BLaER1 (cell line): ENCODE results near the gene PARP16.

Source experiments
- H3K27ac ChIP-seq: shearing (Covaris generic); formaldehyde crosslinking; 2 replicates; pipeline ENCODE4 v1.8.1; 2022
- H3K27me3 ChIP-seq: shearing (Covaris generic); formaldehyde crosslinking; 2 replicates; pipeline ENCODE4 v1.8.1; 2022
- H3K36me3 ChIP-seq: shearing (Covaris generic); formaldehyde crosslinking; 2 replicates; pipeline ENCODE4 v1.8.1; 2022
- H3K4me1 ChIP-seq: shearing (Covaris generic); formaldehyde crosslinking; 2 replicates; pipeline ENCODE4 v1.8.1; 2022
- H3K4me2 ChIP-seq: shearing (Covaris generic); formaldehyde crosslinking; 2 replicates; pipeline ENCODE4 v1.8.1; 2022
- H3K4me3 ChIP-seq: shearing (Covaris generic); formaldehyde crosslinking; 2 replicates; pipeline ENCODE4 v1.8.1; 2022
- H3K9ac ChIP-seq: shearing (Covaris generic); formaldehyde crosslinking; 2 replicates; pipeline ENCODE4 v1.8.1; 2022
- H3K9me3 ChIP-seq: shearing (Covaris generic); formaldehyde crosslinking; 2 replicates; pipeline ENCODE4 v1.8.1; 2022
- H4K20me1 ChIP-seq: shearing (Covaris generic); formaldehyde crosslinking; 2 replicates; pipeline ENCODE4 v1.8.1; 2022
- Cebpa-rat ChIP-seq: shearing (Covaris generic); IDR thresholded peaks from 2 replicates; pipeline ENCODE4 v1.8.1; 2022

PARP16 gene

GRCh38 chr15:65311760-65312159 lies 25.1 kb upstream of the PARP16 start:
- H3K4me2 ChIP-seq, result no peak overlapping the region
- no peak overlapping the region for H3K4me3 ChIP-seq
- H4K20me1 ChIP-seq, result no peaks in the 10 kb centered on the region
- TF ChIP-seq Cebpa-rat, result no peak
- no peak overlapping the region for H3K9ac ChIP-seq
- no peaks in the 10 kb centered on the region for H3K9me3 ChIP-seq
- no peaks in the 10 kb centered on the region for H3K36me3 ChIP-seq
- peaks cover 4% of the 10 kb centered on the region; the same call in 1 of the 2 replicates for H3K4me1 ChIP-seq
- no peak overlapping the region for H3K27ac ChIP-seq
- H3K27me3 ChIP-seq, result no peaks in the 10 kb centered on the region

GRCh38 chr15:65310431-65311137 lies 23.9 kb upstream of the PARP16 start:
- H3K9ac ChIP-seq, result no peak overlapping the region
- no peaks in the 10 kb centered on the region for H4K20me1 ChIP-seq
- no peaks in the 10 kb centered on the region for H3K27me3 ChIP-seq
- no peak for TF ChIP-seq Cebpa-rat
- H3K4me2 ChIP-seq, result no peak overlapping the region
- no peak overlapping the region for H3K4me3 ChIP-seq
- H3K27ac ChIP-seq, result no peak overlapping the region
- no peaks in the 10 kb centered on the region for H3K36me3 ChIP-seq
- peaks cover 16% of the 10 kb centered on the region for H3K4me1 ChIP-seq
- no peaks in the 10 kb centered on the region for H3K9me3 ChIP-seq

- no peak overlapping the region for H3K27ac ChIP-seq
- H3K9me3 ChIP-seq, result no peaks in the 10 kb centered on the region
- no peaks in the 10 kb centered on the region for H4K20me1 ChIP-seq
- H3K27me3 ChIP-seq, result no peaks in the 10 kb centered on the region
- no peak overlapping the region for H3K9ac ChIP-seq
- H3K4me2 ChIP-seq, result no peak overlapping the region
- peaks cover 22% of the 10 kb centered on the region for H3K4me1 ChIP-seq
- TF ChIP-seq Cebpa-rat, result no peak
- no peak overlapping the region for H3K4me3 ChIP-seq
- H3K36me3 ChIP-seq, result no peaks in the 10 kb centered on the region
Measured at GRCh38 chr15:65309882-65310418, 23.3 kb upstream of the PARP16 start.

GRCh38 chr15:65307978-65308377 lies 21.3 kb upstream of the PARP16 start:
- Histone ChIP-seq H3K27ac (no peak overlapping the region), H3K27me3 (no peaks in the 10 kb centered on the region), H3K4me1 (peaks cover 32% of the 10 kb centered on the region), H4K20me1 (no peaks in the 10 kb centered on the region), H3K36me3 (no peaks in the 10 kb centered on the region), H3K9ac (no peak overlapping the region), H3K4me3 (no peak overlapping the region), H3K9me3 (no peaks in the 10 kb centered on the region), H3K4me2 (no peak overlapping the region)
- no peak for TF ChIP-seq Cebpa-rat

GRCh38 chr15:65306551-65306950 lies 19.9 kb upstream of the PARP16 start:
- H3K4me2 ChIP-seq, result no peak overlapping the region
- no peaks in the 10 kb centered on the region for H3K27me3 ChIP-seq
- H3K27ac ChIP-seq, result no peak overlapping the region
- H3K4me1 ChIP-seq, result peaks cover 43% of the 10 kb centered on the region
- no peaks in the 10 kb centered on the region; the same call in 1 of the 2 replicates for H3K9me3 ChIP-seq
- no peaks in the 10 kb centered on the region for H3K36me3 ChIP-seq
- H4K20me1 ChIP-seq, result no peaks in the 10 kb centered on the region
- no peak overlapping the region for H3K4me3 ChIP-seq
- no peak for TF ChIP-seq Cebpa-rat
- no peak overlapping the region for H3K9ac ChIP-seq

GRCh38 chr15:65305776-65306175 lies 19.1 kb upstream of the PARP16 start:
- H3K4me2 ChIP-seq, result peak overlapping the region; percentile 80

GRCh38 chr15:65305150-65305758 lies 18.6 kb upstream of the PARP16 start:
- Histone ChIP-seq H3K9ac (0 out of 2 replicates have a peak overlapping the region, but pooled peaks have one; percentile 50), H3K4me1 (peaks cover 43% of the 10 kb centered on the region), H3K4me3 (peak overlapping the region; percentile 42; the same call in 1 of the 2 replicates), H3K36me3 (no peaks in the 10 kb centered on the region), H3K4me2 (peak overlapping the region; percentile 80), H3K27ac (peak overlapping the region; percentile 94; the same call in 1 of the 2 replicates), H3K9me3 (peaks cover 6% of the 10 kb centered on the region; the same call in 1 of the 2 replicates), H4K20me1 (no peaks in the 10 kb centered on the region), H3K27me3 (no peaks in the 10 kb centered on the region)
- TF ChIP-seq Cebpa-rat, result no peak

More at GRCh38 chr15:65305776-65306175, 19.1 kb upstream of the PARP16 start:
- H3K27me3 ChIP-seq, result no peaks in the 10 kb centered on the region
- H3K9me3 ChIP-seq, result peaks cover 6% of the 10 kb centered on the region; the same call in 1 of the 2 replicates
- H3K4me3 ChIP-seq, result no peak overlapping the region
- H3K9ac ChIP-seq, result 0 out of 2 replicates have a peak overlapping the region, but pooled peaks have one; percentile 50
- peaks cover 43% of the 10 kb centered on the region for H3K4me1 ChIP-seq
- TF ChIP-seq Cebpa-rat, result no peak
- no peak overlapping the region for H3K27ac ChIP-seq
- H4K20me1 ChIP-seq, result no peaks in the 10 kb centered on the region
- no peaks in the 10 kb centered on the region for H3K36me3 ChIP-seq

- no peaks in the 10 kb centered on the region for H4K20me1 ChIP-seq
- TF ChIP-seq Cebpa-rat, result no peak
Measured at GRCh38 chr15:65304381-65305149, 17.9 kb upstream of the PARP16 start, which contains the start of gene RNU5B-1. Gene RNU5B-1, plus strand, starts transcription at chr15:65304677.

GRCh38 chr15:65303687-65304380 lies 17.2 kb upstream of the PARP16 start:
- Histone ChIP-seq H3K9me3 (peaks cover 6% of the 10 kb centered on the region; the same call in 1 of the 2 replicates), H3K27ac (peak overlapping the region; percentile 94), H3K4me3 (peak overlapping the region; percentile 64), H3K9ac (peak overlapping the region; percentile 82), H3K27me3 (no peaks in the 10 kb centered on the region), H3K4me2 (peak overlapping the region; percentile 93), H3K4me1 (peaks cover 46% of the 10 kb centered on the region), H4K20me1 (no peaks in the 10 kb centered on the region), H3K36me3 (no peaks in the 10 kb centered on the region)
- no peak for TF ChIP-seq Cebpa-rat

More at GRCh38 chr15:65304381-65305149, 17.9 kb upstream of the PARP16 start, which contains the start of gene RNU5B-1:
- Histone ChIP-seq H3K27me3 (no peaks in the 10 kb centered on the region), H3K4me2 (peak within 1 kb of the TSS; percentile 93), H3K9me3 (peaks cover 6% of the 10 kb centered on the region; the same call in 1 of the 2 replicates), H3K9ac (peak within 1 kb of the TSS; percentile 82), H3K4me3 (peak within 1 kb of the TSS; percentile 64), H3K27ac (peak within 1 kb of the TSS; percentile 94), H3K36me3 (no peaks in the 10 kb centered on the region), H3K4me1 (peaks cover 43% of the 10 kb centered on the region)
